Testis (tissue), 3 donors: Measurements from ENCODE around the gene NEK7. TPM values are rescaled to one million over a fixed set of nuclear protein-coding genes. Genes with fewer than 3 reads are reported as not detected.

Source experiments
- DNase-seq: peaks from one replicate; pipeline ENCODE4 v3.0.0-alpha.2; 2019
- H3K27ac ChIP-seq, 2 donors: fragments of 200-600 bp; sonication (generic); one replicate each; pipeline ENCODE4 v1.5.1; 2019
- H3K27me3 ChIP-seq: fragments of 200-600 bp; sonication (generic); one replicate; pipeline ENCODE4 v1.5.1; 2019
- H3K36me3 ChIP-seq: fragments of 200-600 bp; sonication (generic); one replicate; pipeline ENCODE4 v1.5.1; 2017; ENCODE audit warnings: low read depth; ENCODE audit errors: missing control alignments
- H3K4me1 ChIP-seq: fragments of 200-600 bp; sonication (generic); one replicate; pipeline ENCODE4 v1.5.1; 2019
- H3K4me3 ChIP-seq, 2 donors: fragments of 200-600 bp; sonication (generic); one replicate each; pipeline ENCODE4 v1.5.1; 2017 to 2019
- H3K9me3 ChIP-seq: fragments of 200-600 bp; sonication (generic); one replicate; pipeline ENCODE4 v1.5.1; 2017
- CTCF ChIP-seq, 3 experiments: fragments of 450-650 bp in 2 of 3; fragments of 200-600 bp in 1 of 3; sonication (generic) in 1 of 3; IDR thresholded peaks; one replicate each; pipeline ENCODE4 v1.5.1; 2016 to 2019; ENCODE audit warnings: antibody characterized with exemption in 3 of 3, mild to moderate bottlenecking in 2 of 3, moderate library complexity in 1 of 3
- POLR2A ChIP-seq: fragments of 450-650 bp; IDR thresholded peaks from one replicate; pipeline ENCODE4 v1.6.1; 2017; ENCODE audit warnings: antibody characterized with exemption, mild to moderate bottlenecking, moderate library complexity
- WGBS, 2 donors: methylation state at CpG; one replicate each; pipeline ENCODE4 v1.1.5; 2018; 5-methylcytosine and 5-hydroxymethylcytosine counted together
- intact Hi-C: fragments of 100-400 bp; cut with DNase I; formaldehyde crosslinking; loops from one replicate; pipeline ENCODE4 v1.15.1; 2023; ENCODE audit warnings: low total_unique reads
- polyA plus RNA-seq: library from polyadenylated mRNA; stranded (reverse); fragments of 350-450 nt; fragmentation: Illumina TruSeq; extraction: RNeasy Lipid Tissue Mini Kit (QIAGEN cat#74804); gene quantifications from one replicate; pipeline ENCODE4 v1.2.3, GENCODE V29; 2014; ENCODE audit warnings: low read depth, low replicate concordance; ENCODE audit not compliant: insufficient read depth
- total RNA-seq, 2 donors: library from RNA; depleted of rRNA; stranded (reverse); fragments of >200 nt; gene quantifications; one replicate each; pipeline ENCODE4 v1.2.3, GENCODE V29; 2016

The NEK7 gene
- total and polyA plus RNA-seq, 3 donors from 2014 or later, result 22.1 to 59.3 (median 59.1) TPM

- Histone ChIP-seq H3K36me3 (no peaks in the 10 kb centered on the region), H3K27ac (no peak overlapping the region), H3K27me3 (no peaks in the 10 kb centered on the region), H3K4me3 (no peak overlapping the region), H3K9me3 (no peaks in the 10 kb centered on the region), H3K4me1 (no peaks in the 10 kb centered on the region)
- 50 to 61% methylated on average over 1 of the region's 1 CpG for WGBS, 2 donors
- intact Hi-C loops, result no loop called here
- TF ChIP-seq CTCF (IDR thresholded peaks at IDR 0.05), result no peak
- TF ChIP-seq POLR2A, result no peak
- DNase-seq, result no peak
Observed at GRCh38 chr1:198370996-198371395, 214.2 kb downstream of the NEK7 start.

Other genes starting within 250 kb of the NEK7 start
- 1 to 10 TPM; 3.7 to 7.1 TPM for gene LHX9, start 239.6 kb upstream of the NEK7 start, total RNA-seq
- 3.7 TPM for gene LHX9, start 239.6 kb upstream of the NEK7 start, polyA plus RNA-seq